ENCODE measurements around the gene ZNF565. TPM values are rescaled to one million over a fixed set of nuclear protein-coding genes. Genes with fewer than 3 reads are reported as not detected.

Gene ZNF565
- total and polyA plus RNA-seq, 8 donors = 3.2 to 8.3 (median 7.7) TPM

DNA sequence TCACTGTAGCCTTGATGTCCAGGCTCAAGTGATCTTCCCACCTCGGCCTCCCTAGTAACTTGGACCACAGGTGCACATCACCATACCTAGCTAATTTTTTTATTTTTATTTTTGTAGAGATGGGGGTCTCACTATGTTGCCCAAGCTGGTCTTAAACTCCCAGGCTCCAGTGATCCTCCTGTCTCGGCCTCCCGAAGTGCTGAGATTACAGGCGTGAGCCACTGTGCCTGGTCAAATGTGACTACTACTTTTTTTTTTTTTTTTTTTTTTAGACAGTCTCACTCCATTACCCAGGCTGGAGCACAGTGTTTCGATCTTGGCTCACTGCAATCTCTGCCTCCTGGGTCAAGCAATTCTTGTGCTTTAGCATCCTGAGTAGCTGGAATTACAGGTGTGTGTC, 41.6 kb downstream of the ZNF565 start:
- ATAC-seq (no peak), DNase-seq (no peak)
- no peak overlapping the region for H3K4me3 ChIP-seq
- H3K36me3 ChIP-seq = no peaks in the 10 kb centered on the region
- intact Hi-C loops (cut with DNase I) = no loop called here
- no peaks in the 10 kb centered on the region for H3K9me3 ChIP-seq
- TF ChIP-seq, protein P1, sequence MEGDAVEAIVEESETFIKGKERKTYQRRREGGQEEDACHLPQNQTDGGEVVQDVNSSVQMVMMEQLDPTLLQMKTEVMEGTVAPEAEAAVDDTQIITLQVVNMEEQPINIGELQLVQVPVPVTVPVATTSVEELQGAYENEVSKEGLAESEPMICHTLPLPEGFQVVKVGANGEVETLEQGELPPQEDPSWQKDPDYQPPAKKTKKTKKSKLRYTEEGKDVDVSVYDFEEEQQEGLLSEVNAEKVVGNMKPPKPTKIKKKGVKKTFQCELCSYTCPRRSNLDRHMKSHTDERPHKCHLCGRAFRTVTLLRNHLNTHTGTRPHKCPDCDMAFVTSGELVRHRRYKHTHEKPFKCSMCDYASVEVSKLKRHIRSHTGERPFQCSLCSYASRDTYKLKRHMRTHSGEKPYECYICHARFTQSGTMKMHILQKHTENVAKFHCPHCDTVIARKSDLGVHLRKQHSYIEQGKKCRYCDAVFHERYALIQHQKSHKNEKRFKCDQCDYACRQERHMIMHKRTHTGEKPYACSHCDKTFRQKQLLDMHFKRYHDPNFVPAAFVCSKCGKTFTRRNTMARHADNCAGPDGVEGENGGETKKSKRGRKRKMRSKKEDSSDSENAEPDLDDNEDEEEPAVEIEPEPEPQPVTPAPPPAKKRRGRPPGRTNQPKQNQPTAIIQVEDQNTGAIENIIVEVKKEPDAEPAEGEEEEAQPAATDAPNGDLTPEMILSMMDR (IDR thresholded peaks at IDR 0.05) = no peak
- H3K27me3 ChIP-seq = no peaks in the 10 kb centered on the region
- no peak overlapping the region for H3K27ac ChIP-seq
- H3K4me1 ChIP-seq = peaks cover 0 to 6% of the 10 kb centered on the region in 2 donors

DNA sequence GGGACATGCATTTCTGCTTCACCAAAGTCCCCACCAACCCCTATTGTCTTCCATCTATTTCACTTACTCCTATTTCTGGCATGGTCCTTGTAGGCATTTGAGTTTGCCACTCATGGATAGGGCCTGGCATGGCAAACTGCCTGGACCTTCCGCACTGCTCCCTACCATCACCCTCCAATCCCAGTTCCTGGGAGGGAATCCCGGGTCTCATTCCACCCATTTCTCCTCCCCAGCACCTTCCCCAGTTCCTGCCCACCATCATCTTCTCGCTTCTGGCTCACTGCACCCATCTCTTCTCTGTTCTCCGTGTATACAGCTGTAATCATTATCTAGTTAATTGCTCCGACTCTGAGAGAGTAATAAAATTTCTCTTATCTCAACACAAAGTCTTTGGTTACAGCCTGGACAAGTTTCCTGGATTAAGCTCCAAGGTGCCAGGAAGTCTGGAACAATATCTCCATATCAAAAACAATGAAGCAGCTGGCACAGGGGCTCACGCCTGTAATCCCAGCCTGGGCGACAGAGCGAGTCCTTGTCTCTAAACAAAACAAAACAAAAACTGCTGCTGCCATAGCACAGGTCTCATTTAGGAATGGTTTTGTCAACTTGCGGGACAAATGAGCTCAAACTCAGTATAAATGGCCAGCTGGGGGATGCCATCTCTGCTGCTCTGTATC, 45.2 kb downstream of the ZNF565 start:
- Histone ChIP-seq H3K36me3 (no peaks in the 10 kb centered on the region), H3K27ac (peak overlapping the region in 1 of 2 donors; percentile 80), H3K9me3 (no peaks in the 10 kb centered on the region), H3K4me3 (no peak overlapping the region), H3K4me1 (peaks cover 0 to 6% of the 10 kb centered on the region in 2 donors), H3K27me3 (no peaks in the 10 kb centered on the region)
- no peak for DNase-seq
- intact Hi-C loops (cut with DNase I) = no loop called here
- ATAC-seq = no peak
- TF ChIP-seq, protein P1 (IDR thresholded peaks at IDR 0.05) = no peak

DNA sequence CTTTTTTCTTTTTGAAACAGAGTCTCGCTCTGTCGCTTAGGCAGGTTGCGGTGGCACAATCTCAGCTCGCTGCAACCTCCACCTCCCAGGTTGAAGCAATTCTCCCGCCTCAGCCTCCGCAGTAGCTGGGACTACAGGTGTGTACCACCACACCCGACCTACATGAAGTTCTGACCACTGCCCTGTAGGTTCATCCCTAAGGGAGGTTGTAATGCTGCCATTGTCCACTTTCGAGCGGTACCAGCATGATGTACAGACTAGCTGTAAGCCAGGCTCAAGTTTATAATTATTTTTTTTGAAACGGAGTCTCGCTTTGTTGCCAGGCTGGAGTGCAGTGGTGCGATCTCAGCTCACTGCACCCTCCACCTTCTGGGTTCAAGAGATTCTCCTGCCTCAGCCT, 50.7 kb downstream of the ZNF565 start:
- TF ChIP-seq, protein P1 (IDR thresholded peaks at IDR 0.05) = no peak
- ATAC-seq (no peak), DNase-seq (no peak)
- intact Hi-C loops (cut with DNase I) = no loop called here
- H3K27me3 ChIP-seq = no peaks in the 10 kb centered on the region
- no peak overlapping the region for H3K4me3 ChIP-seq
- no peak overlapping the region for H3K27ac ChIP-seq
- peaks cover 0 to 8% of the 10 kb centered on the region in 2 donors for H3K36me3 ChIP-seq
- no peaks in the 10 kb centered on the region for H3K4me1 ChIP-seq
- H3K9me3 ChIP-seq = no peaks in the 10 kb centered on the region

DNA sequence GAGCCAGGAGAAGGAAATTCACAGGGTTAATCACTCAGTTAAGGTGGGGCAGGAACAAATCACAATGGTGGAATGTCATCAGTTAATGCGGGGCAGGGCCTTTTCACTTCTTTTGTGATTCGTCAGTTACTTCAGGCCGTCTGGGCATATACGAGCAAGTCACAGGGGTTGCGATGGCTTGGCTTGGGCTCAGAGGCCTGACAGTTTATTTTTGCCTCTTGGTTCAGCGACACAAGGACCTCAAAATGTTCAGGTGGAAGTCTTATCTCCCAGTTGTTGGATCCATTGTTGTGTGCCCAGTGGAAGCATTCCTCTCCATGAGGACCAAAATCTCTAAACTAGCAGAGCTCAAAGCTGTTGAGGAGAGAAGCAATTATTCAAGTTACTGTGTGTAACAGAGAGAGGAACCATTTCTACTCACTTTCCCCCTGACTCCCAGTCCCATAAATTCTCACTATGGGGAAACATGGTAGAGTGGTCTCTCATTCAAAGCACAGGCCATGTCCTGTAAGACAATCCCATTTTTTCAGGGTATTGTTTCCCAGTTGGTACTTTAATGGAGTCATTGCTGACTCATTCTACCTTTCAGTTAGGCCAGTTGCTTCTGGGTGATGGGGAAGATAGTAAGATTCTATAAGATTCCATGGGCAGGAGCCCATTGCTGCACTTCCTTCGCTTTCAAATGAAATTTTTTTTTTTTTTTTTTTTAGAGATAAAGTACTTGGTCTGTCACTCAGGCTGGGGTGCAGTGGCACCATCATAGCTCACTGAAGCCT, 53.5 kb downstream of the ZNF565 start:
- ATAC-seq (no peak), DNase-seq (no peak)
- H3K4me1 ChIP-seq = no peaks in the 10 kb centered on the region
- intact Hi-C loops (cut with DNase I) = no loop called here
- no peak overlapping the region for H3K27ac ChIP-seq
- H3K4me3 ChIP-seq = no peak overlapping the region
- no peaks in the 10 kb centered on the region for H3K27me3 ChIP-seq
- TF ChIP-seq, protein P1 (IDR thresholded peaks at IDR 0.05) = no peak
- peaks cover 0 to 8% of the 10 kb centered on the region in 2 donors for H3K36me3 ChIP-seq
- no peaks in the 10 kb centered on the region for H3K9me3 ChIP-seq

DNA sequence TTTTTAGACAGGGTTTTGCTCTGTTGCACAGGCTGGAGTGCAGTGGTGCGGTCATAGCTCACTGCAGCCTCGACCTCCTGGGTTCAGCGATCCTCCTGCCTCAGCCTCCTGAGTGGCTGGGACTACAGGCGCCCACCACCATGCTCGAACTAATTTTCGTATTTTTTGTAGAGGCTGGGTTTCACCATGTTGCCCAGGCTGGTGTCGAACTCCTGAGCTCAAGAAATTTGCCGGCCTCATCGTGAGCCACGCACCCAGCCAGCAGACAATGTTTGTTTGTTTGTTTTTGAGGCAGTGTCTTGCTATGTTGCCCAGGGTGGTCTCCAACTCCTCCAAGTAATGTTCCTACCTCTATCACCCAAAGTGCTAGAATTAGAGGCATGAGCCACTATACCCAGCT, 61.3 kb downstream of the ZNF565 start:
- intact Hi-C loops (cut with DNase I) = no loop called here
- peak overlapping the region; percentile 86 to 92 for H3K27ac ChIP-seq
- no peaks in the 10 kb centered on the region for H3K9me3 ChIP-seq
- ATAC-seq (no peak), DNase-seq (peak in 1 of 4 donors; percentile 41)
- TF ChIP-seq, protein P1 (IDR thresholded peaks at IDR 0.05) = no peak
- H3K36me3 ChIP-seq = peaks cover 0 to 45% of the 10 kb centered on the region in 2 donors
- H3K27me3 ChIP-seq = no peaks in the 10 kb centered on the region
- peaks cover 0 to 22% of the 10 kb centered on the region in 2 donors for H3K4me1 ChIP-seq
- peak overlapping the region in 1 of 2 donors; percentile 46 for H3K4me3 ChIP-seq

Data from left lung (tissue), 10 donors.